HG02763 (cell line): ENCODE data around the gene MAGT1.
"Not testable (repeated sequence)": the region's sequence is repeated elsewhere in the genome, so short reads cannot be mapped to it uniquely, and the experiment has no call there.

Experiments used
- ATAC-seq: cut with Tn5 transposase; IDR thresholded peaks from one replicate; pipeline ENCODE4 v1.9.1; 2021; ENCODE audit warnings: mild to moderate bottlenecking, moderate library complexity; ENCODE audit not compliant: unreplicated experiment

MAGT1 gene

GRCh38 chrX:77894921-77895886 is at the start of gene MAGT1:
TSS of gene MAGT1 (minus strand) at chrX:77895435. CDS start at chrX:77895410, 25 bp downstream.
- ATAC-seq: peak; percentile 93

GRCh38 chrX:77945031-77945430 is 49.8 kb upstream of the MAGT1 start:
- not testable (repeated sequence) for ATAC-seq

- ATAC-seq: no peak
These were observed 42.9 kb upstream of the MAGT1 start for GRCh38 chrX:77938083-77938680.

- no peak for ATAC-seq
These were observed 42.1 kb upstream of the MAGT1 start for GRCh38 chrX:77937291-77937690.

- ATAC-seq: no peak
These were observed 41.1 kb upstream of the MAGT1 start for GRCh38 chrX:77936299-77936698.

- no peak for ATAC-seq
These were observed 40.7 kb upstream of the MAGT1 start for GRCh38 chrX:77935886-77936285.

- ATAC-seq: no peak
These were observed 35.3 kb upstream of the MAGT1 start for GRCh38 chrX:77930581-77930980.

- ATAC-seq: no peak
These were observed 30.5 kb upstream of the MAGT1 start for GRCh38 chrX:77925764-77926163.

GRCh38 chrX:77924320-77924859 is 29.2 kb upstream of the MAGT1 start:
- ATAC-seq: no peak

- no peak for ATAC-seq
These were observed 27.6 kb upstream of the MAGT1 start for GRCh38 chrX:77922787-77923186.

GRCh38 chrX:77919370-77919769 is 24.1 kb upstream of the MAGT1 start:
- not testable (repeated sequence) for ATAC-seq

- ATAC-seq: no peak
These were observed 23.3 kb upstream of the MAGT1 start for GRCh38 chrX:77918568-77918967.

- ATAC-seq: peak; percentile 64
These were observed 22.2 kb upstream of the MAGT1 start for GRCh38 chrX:77917294-77917933.

- peak; percentile 95 for ATAC-seq
These were observed 15.0 kb upstream of the MAGT1 start, which contains the start of gene ATP7A for GRCh38 chrX:77910108-77910840. TSS of gene ATP7A (plus strand) at chrX:77910693. CDS start at chrX:77971642, 60,949 bp downstream.

GRCh38 chrX:77901506-77901905 is 6.3 kb upstream of the MAGT1 start:
- ATAC-seq: no peak

- no peak for ATAC-seq
These were observed 5.5 kb upstream of the MAGT1 start for GRCh38 chrX:77900688-77901087.

GRCh38 chrX:77899081-77899828 is 4.0 kb upstream of the MAGT1 start, which contains the start of gene COX7B:
TSS of gene COX7B (plus strand) at chrX:77899468. CDS start at chrX:77899554, 86 bp downstream.
- ATAC-seq: peak; percentile 59

GRCh38 chrX:77893713-77894112 is 1.5 kb downstream of the MAGT1 start:
- no peak for ATAC-seq

- no peak for ATAC-seq
These were observed 2.3 kb downstream of the MAGT1 start for GRCh38 chrX:77892887-77893286.

- ATAC-seq: not testable (repeated sequence)
These were observed 13.8 kb downstream of the MAGT1 start for GRCh38 chrX:77881418-77881817.
